Stimulated activated CD4-positive, alpha-beta T cell treated with anti-CD3 and anti-CD28 coated beads, TNF-alpha, amount 100 ng/mL, for 48 hours (primary cell): ENCODE measurements around the gene TBX19.

ENCODE experiments used
- DNase-seq, 3 donors: peaks; one replicate each; pipeline ENCODE4 v3.0.0-alpha.2; 2020; ENCODE audit warnings: low read depth in 3 of 3

Gene TBX19

DNA sequence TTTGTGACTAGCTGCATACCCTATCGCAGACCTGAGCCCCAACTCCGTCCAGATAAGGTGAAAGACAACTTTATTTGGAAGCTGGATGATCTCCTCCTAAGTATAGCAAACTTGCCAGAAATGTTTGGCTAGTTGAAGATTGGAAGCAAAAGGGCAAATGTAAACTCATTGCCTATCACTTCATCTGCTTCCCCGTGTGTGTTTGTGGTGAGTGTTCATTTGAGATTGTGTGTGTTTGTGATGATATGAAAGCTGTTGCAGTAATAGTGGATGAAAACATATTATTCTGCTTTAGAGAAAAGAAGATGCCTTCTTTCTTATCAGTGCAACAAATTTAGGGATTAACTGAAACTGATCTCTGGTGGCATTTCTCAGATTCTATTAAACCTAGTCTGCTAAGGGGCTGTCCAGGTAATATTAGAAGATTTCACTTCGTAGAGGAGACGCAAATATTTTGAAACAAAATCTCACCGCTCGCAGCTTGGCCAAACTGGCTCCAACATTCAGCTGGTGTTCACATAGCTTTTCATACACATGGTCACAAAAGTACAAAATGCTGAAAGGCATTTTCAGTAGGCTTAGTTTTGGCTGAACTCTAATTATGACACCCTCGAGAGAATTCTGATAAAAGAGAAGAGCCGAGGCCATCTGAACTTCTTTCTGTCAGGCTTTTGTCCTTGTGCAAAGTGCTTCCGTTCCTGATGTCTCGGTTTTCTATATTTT, 1.1 kb downstream of the TBX19 start:
- no peak for DNase-seq

DNA sequence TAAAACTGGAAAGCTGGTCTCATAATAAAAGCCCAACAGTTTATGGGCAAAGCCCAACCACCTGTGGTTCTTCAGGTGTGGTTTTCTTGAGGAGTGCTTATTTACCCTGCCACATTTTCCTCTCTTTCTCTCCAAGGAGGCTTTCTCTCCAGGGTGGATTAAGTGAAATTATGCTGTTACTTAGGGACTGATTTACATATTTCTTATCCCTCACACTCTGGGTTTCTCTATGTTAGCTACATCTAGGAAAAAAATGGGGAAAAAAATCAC, 4.8 kb downstream of the TBX19 start:
- no peak for DNase-seq

DNA sequence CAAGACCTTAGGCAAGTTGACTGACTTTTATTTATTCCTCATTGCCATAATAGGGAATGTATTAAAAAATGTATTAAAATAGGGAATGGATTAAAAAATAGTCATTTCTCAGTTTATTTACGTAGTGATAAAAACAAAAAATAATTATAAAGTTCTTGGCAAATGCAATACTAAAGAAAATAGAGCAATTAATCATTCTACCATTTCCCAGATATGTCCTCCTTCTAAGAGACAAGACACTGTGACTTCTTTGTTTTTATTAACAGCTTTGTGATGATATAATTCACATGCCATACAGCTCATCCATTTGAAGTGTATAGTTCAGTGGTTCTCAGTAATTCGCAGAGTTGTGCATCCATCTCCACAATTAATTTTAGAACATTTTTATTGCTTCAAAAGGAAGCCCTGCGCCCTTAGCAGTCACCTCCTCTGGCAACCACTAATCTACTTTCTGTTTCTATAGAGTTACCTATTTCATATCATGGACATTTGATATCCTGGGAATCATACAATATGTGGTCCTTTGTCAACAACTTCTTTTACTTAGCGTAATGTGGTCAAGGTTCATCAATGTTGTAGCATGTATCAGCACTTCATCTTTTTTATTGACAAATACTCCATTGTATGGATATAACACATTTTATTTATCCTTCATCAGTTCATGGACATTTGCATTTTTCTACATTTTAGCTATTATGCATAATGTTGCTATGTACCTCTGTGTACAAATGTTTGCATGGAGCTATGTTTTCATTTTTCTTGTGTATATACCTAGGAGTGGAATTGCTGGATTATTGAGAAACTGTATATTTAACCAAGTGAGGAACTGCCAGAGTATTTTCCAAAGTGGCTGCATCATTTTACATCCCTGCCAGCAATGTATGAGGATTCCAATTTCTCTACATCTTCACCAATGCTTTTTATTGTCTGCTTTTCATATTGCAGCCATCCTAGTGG, 5.6 kb downstream of the TBX19 start:
- no peak for DNase-seq

DNA sequence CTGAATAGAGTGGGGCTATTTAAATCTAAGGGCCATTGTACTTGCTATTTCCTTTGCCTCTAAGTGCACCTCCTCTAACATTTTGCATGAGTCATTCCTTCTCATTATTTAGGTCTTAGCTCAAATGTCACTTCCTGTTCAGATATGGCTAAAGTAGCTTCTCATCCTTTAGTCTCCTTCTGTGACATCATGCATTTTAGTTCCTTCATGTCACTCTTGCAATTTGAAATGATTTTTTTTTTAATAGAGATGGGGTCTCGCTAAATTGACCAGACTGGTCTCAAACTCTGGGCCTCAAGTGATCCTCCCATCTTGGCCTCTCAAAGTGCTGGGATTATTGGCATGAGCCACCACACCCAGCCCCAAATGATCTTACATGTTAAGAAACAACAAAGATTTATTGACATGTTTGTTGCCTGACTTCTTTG, 6.6 kb downstream of the TBX19 start:
- no peak for DNase-seq

DNA sequence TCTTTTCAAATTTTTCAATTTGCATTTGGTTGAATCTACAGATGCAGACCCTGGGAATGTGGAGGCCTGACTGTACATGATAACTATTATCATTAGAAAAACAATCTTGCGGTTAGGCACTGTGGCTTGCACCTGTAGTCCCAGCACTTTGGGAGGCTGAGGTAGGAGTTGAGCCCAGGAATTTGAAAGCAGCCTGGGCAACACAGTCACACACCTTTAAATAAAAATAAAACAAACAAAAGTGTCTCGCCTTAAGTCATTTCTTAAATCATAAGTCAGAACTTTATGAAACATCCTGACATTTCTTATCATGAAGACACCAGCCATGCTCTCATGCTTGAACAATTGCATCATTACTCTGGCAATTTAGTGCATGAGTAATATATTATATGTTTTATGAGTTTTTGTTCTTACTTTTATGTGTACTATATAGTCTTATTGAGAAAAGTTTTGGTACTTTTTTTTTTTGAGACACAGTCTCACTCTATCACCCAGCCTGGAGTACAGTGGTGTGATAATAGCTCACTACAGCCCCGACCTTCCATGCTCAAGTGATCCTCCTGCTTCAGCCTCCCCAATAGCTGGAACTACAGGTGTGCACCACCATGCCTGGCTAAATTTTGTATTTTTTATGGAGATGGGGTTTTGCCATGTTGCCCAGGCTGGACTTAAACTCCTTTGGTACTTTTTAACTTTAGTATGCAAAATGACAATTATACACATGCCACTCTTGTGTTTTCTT, 7.8 kb downstream of the TBX19 start:
- DNase-seq = no peak

GRCh38 chr1:168291222-168291837, 10.7 kb downstream of the TBX19 start:
- no peak for DNase-seq

GRCh38 chr1:168293356-168293755, 12.7 kb downstream of the TBX19 start:
- no peak for DNase-seq

DNA sequence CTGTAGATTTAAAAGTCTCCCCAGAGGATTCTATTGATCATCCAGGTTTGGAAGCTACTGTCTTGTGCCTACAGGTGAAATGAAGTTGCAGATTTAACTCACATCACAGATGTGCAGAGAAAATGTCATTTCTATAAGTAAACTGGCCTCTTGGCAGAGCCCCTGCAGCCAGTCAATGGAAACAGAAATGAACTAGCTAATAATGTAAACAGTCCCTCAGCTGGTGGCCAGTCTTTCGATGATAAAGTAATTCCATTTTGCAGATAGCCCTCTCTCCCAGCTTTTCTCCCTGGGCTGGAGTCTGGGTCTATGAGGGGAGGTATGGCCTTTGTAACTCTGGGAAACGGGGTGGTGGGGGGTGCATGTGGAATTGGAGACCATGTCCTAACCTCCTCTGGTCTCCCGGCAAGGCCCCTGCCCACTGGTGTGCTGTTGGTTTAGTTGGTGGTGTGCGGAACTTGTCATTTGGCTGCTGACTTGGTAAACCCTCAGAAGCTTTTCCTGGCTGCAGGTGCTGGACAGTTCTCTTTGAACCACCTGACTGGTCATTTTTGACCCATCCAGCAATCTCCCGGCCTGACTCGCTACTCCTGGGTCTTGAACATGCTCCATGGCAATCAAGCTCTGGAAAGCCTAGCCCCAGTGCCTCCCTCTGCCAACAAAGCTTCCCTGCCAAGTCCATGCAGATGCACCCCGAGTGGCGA, 14.9 kb downstream of the TBX19 start:
- no peak for DNase-seq

DNA sequence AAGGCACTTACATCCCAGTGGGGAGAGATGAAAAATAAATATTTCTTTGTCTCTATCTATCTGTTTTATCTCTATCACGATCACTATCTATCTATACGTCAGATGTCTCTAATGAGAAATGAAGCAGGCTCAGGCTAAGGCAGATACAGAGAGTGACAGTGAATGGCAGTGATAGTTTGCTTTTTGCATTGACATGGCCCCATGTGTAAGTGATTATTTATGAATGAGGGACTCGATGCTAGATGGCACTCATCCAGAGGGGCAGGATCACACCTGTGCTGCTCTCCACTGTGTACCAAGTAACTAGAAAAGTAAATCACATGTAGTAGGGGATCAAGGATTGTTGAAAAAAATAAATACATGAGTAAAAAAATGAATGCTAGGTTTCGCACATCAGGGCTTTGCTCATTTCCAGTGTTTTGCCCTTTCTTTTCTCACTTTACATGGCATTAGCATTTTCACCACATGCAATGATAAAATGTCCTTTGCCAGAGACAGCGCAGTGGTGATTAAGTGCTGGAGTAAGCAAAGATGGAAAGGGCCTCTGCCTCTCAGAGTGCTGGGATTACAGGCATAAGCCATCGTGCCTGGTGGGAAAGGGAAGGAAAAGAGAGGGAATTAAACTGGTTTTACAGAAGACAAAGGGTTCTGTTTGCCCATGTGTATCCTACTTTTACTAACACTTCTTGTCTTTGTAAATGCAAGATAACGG, 16.5 kb downstream of the TBX19 start:
- DNase-seq = no peak

DNA sequence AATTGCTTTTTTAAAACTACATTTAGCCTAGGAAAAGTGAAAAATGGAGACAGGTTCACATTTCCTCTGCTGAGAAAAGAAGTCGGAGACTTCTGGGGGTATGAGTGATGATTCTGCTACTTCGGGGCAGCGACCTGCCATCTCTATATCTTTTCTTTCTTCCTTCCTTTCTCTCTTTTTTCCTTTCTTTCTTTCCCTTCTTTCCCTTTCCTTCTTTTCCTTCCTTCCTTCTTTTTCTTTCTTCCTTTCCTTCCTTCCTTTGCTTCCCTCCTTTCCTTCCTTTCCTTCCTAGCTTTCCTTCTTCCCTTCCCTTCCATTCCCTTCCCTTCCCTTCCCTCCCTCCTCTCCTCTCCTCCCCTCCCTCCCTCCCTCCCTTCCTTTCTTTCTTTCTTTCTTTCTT, 17.8 kb downstream of the TBX19 start:
- no peak for DNase-seq

GRCh38 chr1:168300626-168301025, 19.9 kb downstream of the TBX19 start:
- DNase-seq = no peak

- no peak for DNase-seq
These were observed 21.1 kb downstream of the TBX19 start for GRCh38 chr1:168301664-168302320.

- no peak for DNase-seq
These were observed 23.3 kb downstream of the TBX19 start for GRCh38 chr1:168303716-168304540.

- DNase-seq = no peak
These were observed 24.2 kb downstream of the TBX19 start for GRCh38 chr1:168304865-168305264.

- no peak for DNase-seq
These were observed 32.3 kb downstream of the TBX19 start for GRCh38 chr1:168312718-168313604.

DNA sequence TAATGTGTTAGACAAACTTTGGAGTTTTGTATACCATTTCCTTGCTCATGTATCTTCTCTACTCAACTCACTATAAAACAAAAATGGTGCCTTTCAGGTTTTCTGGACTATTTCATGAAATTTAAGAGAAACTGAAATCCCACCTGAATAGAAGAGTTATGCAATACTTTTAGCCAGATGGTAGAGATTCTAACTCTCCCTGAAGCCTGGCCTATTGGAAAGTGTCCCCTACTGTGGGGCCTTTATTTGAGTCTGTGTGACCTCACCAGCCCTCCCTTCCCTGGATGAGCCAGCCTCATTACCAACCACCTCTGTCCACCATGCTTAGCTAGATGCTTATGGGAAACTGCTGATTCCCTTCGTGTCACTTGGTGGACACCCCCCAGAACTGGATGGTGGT, 35.5 kb downstream of the TBX19 start:
- no peak for DNase-seq

DNA sequence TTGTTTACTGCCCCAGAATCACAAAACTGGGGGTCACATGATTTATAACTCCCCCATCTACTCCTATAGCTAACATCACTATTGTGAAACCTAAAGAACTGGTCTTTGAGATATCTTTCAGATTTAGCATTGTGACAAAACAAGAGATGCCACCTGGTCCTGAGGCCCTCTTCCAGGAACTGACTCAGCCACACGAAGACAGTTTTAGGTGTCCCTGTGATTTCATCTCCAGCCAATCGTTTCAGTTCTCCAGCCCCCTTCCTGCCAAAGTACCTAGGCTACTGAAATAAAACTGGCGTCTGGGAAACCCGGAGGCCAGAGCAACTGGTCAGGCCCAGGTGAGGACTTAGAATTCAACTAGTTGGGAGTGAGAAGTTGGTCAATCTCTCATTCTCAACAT, 36.6 kb downstream of the TBX19 start:
- DNase-seq = no peak

DNA sequence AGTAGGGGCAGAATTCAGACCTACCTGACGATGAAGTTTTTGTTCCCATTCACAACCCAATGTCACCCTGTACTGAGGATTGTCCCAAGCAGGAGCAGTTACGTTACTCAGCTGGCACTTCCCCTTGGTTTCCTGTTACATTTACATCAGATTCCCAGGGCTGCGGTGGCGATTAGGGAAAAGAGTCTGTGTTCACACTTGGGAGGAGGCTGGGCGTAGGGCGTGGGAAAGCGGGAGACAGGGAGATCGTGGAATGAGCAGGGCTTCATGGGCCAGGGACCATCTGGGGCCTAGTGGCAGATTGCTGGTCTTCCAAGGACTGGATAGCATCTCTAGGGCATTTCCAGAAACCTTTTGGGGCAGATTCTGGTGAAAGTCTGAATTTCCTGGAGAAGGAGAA, 39.0 kb downstream of the TBX19 start:
- DNase-seq = no peak
